GM21717 (cell line): Measurements from ENCODE around the gene MSANTD2.

Experiments
- ATAC-seq: cut with Tn5 transposase; IDR thresholded peaks from one replicate; pipeline ENCODE4 v1.9.1; 2021; ENCODE audit warnings: mild to moderate bottlenecking, moderate library complexity; ENCODE audit not compliant: unreplicated experiment

MSANTD2 gene

DNA sequence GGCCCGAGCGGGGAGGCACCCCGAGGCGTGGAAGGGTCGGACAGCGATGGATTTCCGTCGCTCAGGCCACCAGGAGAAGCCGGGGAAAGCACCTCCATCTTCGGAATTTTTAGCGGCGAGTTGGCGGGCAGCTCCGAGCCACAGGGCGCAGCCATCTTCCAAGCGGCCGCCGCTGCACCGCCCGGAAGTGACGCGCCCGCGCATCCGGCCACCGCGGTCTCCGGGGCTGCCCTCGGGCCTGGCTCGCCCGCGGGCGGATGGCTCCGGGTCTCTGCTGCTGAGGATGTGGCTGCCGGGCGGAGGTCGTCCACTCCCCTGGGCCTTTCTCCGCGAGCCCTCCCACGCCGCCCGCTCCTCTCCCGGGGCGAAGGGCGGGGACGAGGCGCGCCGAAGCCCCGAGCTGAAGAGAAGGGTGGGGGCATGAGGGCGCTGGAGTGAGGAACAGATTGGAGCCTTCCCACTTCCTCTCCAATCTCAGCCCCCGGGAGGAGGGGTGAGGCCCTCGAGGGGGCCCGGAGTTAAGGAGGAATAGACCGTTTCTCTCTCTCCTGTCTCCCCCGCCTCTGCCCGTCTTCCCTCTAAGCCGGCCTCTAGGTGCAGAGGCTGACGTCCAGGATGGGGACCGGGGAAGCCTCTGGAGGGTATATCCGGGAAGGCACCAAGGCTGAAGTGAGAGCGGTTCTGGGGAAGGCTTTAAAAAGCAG lies at the start of gene MSANTD2:
Gene MSANTD2, minus strand, starts transcription at position 181 of the 704 bp plus-strand sequence. Its CDS starts 26 bp downstream, at position 155.
- peak; percentile 91 for ATAC-seq

DNA sequence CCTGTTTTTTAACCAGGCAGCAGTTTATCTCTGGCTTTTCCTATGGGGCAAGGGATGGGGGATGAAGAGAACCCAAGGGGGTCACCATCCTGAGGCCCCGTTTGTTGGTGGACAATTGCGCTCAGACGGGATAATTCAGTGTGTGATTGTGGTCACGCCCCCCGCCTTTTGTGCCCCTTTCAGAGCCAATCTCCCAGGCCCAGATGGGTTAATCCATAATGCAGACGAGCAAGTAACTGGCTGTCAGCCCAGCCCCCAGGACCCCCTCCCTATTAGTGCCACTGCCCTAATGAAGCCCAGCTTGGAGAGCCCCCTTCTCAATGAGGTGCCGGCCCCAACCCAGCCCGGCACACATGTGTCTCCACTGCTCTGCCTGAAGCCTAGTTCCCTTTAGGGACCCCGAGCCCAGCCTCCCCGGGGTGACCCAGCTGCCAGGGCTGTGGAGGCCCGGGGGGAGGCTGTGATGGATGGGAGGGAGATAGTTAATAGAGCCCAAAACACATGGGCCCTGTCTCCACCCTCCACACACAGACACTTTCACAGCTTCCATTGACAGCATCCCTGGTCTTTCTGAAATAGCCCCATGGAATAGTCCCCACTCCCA lies 46.0 kb upstream of the MSANTD2 start:
- no peak for ATAC-seq

DNA sequence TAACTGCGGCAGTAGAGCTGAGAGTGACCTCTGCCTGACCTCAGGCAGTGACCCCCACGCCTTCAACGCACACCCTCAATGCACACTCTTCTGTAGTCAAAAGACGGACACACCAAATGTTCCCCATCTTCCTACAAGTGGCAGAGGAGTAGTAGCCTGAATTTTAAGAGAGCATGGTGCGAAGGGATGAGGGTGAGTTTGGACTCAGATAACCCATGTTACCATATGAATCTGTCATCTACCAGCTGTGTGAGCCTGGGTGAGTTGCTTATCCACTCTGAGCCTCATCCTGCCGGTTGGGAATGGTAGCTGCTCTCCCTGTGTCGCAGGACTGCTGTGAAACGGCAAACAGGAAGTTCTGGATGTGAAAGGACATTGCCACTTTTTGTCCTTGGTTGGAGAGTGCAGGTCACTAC lies 44.5 kb upstream of the MSANTD2 start:
- no peak for ATAC-seq

DNA sequence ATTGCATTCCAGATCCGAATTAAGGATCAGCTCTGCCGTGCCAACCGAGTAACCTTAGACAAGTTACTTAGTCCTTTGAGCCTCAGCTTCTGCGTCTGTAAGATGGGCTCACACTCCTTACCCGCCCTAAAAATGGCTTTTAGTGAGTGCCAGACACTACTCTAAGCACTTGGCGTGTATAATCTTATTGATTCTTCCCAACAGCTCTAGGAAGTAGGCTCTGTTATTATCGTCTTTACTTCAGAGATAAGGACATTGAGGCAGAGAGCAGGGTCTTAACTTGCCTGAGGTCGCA lies 43.4 kb upstream of the MSANTD2 start:
- no peak for ATAC-seq

DNA sequence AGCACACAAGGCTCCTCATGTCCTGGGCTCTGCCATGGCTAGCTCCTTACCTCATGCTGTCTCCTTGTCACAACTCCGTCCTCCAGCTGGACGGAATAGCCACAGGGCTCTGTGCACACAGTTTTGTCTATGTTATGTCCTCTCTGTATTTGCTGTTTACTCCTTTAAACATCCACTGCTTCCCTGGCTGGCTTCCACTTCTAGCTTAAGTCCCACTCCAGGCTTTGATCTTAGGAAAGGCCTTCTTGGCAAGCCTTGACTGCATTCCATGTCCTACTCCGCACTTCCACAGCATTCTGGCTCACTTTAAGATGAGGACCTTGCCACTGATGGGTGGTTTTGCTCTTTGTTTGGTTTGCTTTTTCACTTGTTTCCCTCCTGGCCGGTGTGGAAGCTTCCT lies 42.1 kb upstream of the MSANTD2 start:
- ATAC-seq, result no peak

DNA sequence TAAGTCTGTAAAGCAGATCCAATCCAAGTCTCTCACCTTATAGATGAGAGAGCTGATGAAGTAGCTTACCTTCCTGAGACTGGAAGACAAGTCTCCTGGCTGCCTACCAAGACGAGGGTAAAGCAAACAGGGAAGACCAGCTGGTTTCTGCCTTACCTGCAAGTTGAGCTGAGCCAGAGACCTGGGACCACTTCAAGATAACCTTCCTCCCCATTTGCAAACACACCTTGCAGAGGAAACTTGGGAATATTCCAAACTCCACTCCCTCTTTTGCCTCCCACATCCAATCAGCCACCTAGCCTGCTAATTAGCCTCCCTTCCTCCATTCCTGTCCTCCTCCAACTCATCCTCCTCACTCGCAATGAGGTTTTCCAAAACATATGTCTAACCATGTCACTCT lies 41.6 kb upstream of the MSANTD2 start:
- ATAC-seq, result no peak

DNA sequence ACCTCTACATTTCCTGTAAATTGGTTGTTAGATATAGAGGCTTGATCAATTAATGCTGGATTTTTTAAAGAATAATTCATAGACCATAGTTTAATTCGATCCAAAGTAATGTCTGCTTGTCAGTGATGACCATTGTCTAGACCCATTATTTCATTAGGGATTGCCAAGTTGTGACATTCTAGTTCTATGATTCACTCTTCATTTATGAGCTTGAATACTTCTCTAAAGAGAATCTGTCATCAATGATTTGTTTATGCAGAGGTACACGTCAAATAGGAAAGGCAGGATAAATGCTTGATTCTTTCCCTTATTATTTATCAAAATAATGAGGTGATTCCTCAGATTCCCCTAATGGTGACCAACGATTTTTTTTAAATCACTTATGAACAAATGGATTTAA lies 41.0 kb upstream of the MSANTD2 start:
- no peak for ATAC-seq

DNA sequence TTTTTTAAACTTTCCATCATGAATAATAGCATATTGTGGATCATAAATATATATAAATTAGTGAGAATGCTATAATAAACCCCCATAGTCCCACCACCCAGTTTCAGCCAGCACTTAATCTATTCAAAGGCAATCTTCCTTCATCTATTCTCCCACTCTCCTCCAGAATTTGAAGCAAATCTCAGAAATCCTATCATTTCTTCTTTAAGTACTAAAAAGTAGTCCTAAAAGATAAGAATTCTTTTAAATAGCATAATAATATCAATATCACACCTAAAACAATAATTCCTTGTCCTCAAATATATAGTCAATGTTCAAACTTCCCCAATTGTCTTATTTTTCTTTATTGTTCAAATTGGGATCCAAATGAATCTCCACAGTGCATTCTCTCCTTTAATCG lies 40.5 kb upstream of the MSANTD2 start:
- ATAC-seq, result no peak

DNA sequence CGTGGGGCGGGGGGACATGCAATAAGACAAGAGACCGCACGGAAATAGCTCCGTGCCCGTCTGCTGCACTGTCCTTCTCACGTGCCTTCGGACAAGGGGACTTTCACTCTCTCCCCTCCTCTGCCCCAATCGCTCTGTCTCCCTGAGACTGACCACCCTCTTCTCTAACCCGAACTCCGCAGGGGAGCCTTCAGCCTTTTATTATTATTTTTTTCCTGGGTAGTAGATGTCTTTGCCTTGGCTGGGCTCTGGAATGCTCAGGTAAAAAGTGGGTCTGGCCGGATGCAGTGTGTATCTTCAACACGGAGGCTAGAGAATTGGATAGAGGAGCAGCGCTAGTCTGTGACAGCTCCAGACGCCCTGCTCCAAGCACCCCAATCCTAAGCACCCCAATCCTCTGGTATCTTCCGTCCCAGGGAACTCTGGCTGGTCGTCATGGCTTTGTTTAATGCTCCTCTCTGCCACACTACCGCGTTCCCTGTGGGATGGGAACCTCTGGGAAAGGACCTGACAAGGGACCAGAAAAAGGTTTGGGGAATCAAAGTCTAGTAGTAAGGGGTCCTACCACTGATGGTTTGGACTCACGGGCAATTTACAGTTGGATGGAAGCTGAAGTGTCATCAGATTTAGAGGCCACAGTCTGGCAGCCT lies 39.9 kb upstream of the MSANTD2 start:
- ATAC-seq, result no peak

DNA sequence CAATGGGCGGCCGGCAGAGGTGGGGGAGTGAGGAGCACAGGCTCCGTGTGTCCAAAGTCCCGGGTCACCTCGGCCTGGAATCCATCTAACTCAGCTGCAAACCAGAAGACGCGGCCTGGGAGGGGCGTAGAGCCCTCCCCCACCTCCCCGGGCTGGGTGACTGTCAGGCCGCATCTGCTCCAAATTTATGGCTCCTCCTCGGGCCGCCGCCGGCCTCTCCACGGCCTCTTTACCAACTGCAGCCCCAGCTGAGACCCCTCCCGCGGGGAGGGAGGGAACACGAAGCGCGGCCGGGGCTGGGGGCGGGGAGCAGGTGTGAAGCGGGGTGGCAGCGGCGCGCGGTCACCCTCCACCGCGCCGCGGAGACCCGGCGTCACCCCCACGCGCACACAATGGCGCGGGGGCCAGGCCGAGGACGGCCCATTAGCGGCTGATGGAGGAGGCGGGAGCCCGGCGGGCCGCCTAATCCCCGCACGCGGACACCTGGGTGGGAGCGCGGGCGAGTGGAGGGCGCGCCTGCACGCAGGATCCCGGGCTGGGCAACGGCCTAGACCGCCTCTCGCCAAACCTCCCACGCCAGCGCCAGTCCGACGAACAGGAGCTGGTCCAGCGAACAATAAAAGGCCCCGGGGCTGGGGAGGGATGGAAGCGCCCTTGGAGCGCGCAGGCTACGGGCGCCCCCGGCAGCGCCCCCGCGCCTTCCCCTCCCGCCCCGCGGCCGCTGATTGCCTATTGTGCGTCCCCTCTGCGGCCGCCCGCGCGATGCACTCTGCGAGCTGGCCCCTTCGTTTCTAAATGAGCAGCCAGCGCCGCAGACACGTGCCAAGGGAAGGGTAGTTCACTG lies 39.1 kb upstream of the MSANTD2 start:
- ATAC-seq, result no peak

DNA sequence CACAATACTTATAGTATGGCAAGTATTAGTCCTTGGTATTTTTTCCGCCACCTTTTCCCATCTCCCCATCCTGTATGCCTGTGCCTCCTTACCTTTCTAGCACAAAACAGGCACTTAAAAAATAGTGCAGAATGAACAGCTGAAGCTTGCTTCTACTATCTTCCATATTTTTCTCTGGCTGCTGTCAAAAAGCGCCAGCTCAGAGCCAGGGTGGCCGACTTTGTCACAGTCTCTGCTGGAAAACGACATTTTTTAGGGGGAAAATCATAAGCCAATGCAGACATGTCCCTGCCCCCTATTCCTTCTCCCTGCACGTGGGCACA lies 38.6 kb upstream of the MSANTD2 start:
- ATAC-seq, result no peak

DNA sequence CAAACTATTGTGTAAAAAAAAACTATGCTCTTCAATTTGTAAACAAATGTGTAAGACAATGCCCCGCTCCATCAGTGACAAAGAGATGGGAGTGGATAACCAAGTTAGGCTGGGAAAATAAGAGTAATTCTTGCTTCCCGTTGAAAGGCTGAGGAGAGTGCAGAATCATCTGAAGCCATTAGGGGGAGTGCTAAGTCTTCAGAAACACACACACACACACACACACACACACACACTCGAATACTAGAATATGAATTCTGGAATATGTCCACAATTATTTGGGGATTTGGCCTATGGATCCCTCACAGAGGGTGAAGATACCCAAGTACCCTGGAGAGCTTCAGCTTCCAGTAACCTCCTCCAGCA lies 37.3 kb upstream of the MSANTD2 start:
- peak; percentile 31 for ATAC-seq

DNA sequence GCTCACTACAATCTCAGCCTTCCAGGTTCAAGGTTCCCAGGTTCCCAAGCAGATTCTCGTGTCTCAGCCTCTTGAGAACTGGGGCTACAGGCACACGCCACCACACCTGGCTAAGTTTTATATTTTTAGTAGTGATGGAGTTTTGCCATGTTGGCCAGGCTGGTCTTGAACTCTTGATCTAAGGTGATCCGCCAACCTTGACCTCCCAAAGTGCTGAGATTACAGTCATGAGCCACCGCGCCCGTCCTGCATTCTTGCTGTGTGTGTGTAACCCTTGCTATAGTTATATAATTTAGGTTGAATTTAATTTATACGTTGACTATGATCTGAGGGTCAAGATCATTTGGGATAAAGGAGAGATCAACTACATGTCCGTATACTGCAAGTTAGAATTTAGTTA lies 35.7 kb upstream of the MSANTD2 start:
- ATAC-seq, result no peak

DNA sequence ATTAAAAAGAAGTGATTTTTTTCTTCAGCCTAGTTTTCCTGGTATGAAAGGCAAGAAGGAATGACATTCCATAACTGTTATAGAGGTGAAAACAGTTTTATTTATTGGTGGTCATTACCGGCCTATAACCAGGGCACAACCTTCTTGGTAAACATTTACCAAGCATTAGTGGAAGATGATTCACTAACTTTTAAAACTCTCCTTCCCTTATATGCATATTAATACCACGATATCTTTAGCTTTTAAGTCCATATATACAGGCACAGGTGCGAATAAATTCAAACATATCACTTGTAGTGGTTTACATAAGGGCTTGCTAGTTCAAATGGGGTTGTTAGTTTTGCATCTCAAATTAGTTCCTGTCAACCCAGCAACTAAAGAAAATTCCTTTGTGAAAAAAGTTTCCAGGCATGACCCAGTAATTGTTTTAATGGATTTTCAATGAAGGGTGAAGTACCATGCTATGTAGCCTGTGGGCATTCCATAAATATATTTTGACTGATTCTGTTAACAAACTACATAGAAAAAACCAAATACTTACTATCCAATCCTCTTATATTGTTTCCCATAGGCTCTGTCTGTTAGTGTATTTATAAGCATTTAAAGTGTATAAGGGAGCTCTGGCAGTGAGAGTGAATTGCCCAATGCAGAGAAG lies 34.4 kb upstream of the MSANTD2 start:
- ATAC-seq, result no peak

DNA sequence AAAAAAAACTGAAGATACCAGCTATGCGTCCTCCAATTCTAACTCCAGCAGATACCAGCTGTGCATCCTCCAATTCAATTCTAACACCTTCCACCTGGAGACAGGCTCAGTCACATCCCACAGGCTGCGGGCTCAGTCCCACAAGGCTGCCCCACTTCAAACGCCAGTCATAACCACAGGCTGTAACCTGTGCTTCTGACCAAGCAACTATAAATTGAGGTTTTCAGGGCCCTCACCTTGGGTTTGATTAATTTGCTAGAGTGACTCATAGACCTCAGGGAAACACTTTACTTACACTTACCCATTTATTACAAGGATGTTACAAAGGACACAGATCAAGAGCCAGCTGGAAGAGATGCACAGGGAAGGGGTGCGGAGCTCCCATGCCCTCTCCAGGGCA lies 32.4 kb upstream of the MSANTD2 start:
- ATAC-seq, result no peak

DNA sequence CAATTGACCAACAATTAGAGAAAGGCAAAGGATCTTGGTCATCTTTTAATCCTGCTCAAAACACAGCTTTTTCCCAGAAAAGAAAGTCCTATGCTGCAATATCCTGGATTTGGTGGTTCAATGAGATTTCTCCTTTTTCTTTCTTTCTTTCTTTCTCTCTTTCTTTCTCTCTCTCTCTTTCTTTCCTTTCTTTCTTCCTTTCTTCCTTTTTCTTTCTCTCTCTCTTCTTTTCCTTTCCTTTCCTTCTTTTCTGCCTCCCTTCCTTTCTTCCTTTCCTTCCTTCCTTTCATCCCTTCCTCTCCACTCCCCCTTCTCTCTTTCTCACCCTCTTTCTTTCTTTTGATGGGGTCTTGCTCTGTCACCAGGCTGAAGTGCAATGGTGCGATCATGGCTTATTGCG lies 31.7 kb upstream of the MSANTD2 start:
- ATAC-seq, result no peak

DNA sequence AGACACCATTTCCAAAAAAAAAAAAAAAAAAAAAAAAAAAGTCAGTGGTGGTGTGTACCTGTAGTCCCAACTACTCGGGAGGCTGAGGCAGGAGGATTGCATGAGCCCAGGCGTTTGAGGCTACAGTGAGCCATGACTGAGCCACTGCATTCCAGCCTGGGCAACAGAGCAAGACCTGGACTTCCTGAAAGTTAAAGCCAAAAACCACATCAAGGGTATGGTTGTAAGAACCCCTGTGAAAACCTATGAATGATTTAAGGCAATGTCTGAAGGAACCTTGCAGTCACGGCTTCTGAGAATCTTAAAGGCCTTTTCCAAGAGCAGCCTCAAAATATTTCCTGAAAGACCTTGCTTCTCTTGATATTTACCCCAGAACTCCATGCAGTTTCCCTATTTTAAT lies 30.5 kb upstream of the MSANTD2 start:
- ATAC-seq, result no peak

DNA sequence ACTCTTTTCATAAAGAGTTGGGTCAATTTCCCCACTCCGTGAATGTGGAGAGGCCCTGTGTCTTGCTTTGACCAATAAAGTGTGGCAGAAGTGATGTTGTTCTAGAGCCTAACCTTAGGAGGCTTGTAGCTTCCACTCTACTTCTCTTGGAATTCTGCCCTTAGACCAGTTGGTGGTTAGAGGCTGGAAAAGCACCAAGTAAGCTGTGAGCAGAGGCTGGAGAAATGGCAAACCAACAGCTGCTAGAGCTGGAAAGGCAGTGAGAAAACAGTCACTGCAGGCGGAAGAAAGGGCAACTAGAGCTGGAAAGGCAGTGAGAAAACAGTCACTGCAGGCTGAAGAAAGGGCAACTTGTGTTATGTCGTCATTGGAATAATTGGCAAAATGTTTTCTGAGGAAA lies 29.8 kb upstream of the MSANTD2 start:
- no peak for ATAC-seq

DNA sequence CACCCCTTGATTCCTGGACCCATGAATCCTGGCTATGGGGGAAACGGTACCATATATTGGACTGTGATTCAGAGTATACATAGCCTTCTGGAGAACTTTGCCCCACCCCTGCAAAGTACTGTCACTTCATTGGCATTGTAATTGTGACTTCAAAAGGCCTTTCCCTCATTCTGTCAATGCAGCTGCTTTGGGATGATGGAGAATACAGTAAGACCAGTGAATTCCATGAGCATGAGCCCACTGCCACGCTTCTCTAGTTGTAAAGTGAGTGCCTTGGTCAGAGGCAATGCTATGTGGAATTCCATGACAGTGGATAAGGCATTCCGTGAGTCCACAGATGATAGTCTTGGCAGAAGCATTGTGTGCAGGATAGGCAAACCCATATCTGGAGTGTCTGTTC lies 25.7 kb upstream of the MSANTD2 start:
- ATAC-seq, result no peak

DNA sequence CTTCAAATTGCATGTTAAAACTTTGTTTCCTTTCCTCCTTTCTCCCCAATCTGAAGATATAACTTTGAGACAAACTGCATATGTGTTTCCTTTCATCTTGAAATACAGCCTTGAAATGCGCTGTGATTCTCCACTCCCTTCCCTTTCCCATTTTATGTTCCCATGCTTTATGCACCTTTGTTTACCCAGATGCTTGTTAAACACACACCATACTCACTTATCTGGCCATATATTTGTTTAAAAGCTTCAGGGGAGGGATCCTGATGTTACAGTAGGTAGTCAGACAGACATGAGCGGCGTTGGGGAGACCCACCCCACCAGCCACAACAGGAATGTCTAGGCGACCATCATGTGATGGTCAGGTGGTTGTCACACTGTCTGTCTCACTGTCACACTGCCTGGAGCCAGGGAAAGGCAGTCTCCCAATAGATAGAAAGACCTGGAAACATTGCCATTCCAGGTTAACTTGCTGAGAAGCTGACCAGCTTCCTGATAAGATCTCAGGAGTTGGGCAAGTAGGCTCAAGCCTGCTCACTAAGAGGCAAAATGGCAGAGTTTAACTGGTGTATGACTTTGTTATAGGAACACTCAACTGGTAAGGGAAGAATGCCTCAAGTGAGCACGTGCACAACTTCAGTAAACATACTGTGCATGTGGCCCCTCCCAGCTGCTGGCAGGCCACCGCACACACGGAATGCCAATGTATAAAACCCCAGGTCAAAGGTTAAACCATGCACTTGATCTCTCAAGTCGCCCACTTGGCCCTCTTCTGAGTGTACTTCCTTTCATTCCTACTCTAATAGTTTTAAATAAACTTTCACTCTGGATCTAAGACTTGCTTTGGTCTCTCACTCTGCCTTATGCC lies 23.5 kb upstream of the MSANTD2 start:
- ATAC-seq, result no peak
